ENCODE data around the gene APRT. TPM values are rescaled to one million over a fixed set of nuclear protein-coding genes. Genes with fewer than 3 reads are reported as not detected.

APRT gene
- total RNA-seq, 4 donors from 2014 or later: 74.8 to 135 (median 101) TPM

DNA sequence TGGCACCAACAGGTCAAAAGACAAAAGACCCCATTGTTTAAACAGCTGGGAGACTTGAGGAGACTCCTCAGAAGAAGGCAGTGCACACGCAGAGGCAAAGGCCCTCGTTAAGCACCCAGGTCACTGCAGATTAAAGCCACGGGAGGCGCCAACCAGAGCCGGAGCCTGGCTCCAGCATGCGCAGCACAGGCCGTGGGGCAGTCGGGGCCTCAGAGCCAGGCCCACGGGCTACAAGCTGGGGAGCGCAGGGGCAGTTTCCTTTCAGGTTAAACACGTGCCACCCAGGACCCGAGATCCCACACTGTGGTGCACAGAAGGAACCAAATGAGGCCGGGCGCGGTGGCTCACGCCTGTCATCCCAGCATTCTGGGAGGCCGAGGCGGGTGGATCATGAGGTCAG is 35.9 kb downstream of the APRT start:
- TF ChIP-seq, protein P1, sequence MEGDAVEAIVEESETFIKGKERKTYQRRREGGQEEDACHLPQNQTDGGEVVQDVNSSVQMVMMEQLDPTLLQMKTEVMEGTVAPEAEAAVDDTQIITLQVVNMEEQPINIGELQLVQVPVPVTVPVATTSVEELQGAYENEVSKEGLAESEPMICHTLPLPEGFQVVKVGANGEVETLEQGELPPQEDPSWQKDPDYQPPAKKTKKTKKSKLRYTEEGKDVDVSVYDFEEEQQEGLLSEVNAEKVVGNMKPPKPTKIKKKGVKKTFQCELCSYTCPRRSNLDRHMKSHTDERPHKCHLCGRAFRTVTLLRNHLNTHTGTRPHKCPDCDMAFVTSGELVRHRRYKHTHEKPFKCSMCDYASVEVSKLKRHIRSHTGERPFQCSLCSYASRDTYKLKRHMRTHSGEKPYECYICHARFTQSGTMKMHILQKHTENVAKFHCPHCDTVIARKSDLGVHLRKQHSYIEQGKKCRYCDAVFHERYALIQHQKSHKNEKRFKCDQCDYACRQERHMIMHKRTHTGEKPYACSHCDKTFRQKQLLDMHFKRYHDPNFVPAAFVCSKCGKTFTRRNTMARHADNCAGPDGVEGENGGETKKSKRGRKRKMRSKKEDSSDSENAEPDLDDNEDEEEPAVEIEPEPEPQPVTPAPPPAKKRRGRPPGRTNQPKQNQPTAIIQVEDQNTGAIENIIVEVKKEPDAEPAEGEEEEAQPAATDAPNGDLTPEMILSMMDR (IDR thresholded peaks at IDR 0.05; ENCODE audit: low read depth): no peak

DNA sequence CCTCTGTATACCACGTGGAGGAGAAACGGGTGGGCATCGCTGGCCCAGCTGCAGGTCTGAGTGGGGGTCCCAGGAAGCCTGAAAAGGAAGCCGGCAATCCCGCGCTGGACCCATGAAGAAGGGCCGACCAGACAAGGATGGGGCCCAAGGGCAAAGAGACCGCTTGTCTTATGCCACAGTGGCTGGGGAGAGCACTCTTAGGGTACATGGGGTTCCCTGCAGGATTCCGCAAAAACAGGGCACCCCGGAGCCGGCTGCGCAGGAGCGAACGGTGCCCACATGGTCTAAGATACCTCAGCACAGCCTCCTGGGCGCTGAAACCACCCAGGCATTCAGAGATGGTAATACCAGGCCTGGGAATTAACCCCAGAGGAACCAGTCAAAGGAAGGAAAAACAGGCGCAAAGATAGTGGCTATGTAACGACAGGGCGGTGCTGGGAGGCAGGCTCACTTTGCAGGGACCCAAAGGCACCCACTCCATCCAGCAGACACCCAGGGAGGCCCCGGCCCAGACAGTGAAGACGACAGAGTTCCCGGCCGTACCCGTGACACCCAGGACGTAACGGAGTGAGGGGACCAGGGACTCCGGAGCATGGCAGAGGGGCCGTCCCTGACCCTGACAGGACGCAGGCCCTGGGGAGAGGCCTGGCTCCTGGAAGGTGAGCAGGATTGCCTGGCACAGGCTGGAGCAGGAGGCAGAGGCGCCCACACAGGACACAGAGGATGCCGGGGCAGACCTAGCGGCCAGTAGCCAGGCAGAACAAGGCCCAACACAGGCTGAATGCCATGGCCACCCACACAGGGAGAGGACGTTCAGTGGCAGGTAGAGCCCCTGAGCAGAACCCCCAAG is 37.0 kb downstream of the APRT start:
- TF ChIP-seq, protein P1 (IDR thresholded peaks at IDR 0.05; ENCODE audit: low read depth): no peak

DNA sequence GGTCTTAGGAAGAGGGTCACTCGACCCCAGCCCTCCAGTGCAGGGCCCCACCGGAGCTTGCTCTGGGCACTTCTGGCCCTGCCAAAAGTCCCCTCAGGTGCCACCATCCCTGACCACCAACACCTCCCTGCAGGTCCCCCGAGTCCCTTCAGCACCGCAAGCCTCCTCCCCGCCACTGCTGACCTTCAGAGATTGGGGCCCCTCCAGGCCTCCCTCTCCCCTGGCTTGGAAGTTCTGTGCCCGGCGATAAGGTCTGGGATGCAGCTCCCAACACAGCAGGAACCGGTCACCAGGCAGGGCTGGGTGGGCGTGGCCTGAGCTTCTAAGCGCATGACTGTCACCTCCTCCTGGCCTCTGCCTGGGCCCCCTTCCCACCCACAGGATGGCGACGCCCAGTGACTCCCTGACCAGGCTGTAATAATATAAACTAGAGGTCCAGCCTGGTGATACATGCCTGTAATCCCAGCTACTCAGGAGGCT is 37.9 kb downstream of the APRT start:
- TF ChIP-seq, protein P1 (IDR thresholded peaks at IDR 0.05; ENCODE audit: low read depth): no peak

DNA sequence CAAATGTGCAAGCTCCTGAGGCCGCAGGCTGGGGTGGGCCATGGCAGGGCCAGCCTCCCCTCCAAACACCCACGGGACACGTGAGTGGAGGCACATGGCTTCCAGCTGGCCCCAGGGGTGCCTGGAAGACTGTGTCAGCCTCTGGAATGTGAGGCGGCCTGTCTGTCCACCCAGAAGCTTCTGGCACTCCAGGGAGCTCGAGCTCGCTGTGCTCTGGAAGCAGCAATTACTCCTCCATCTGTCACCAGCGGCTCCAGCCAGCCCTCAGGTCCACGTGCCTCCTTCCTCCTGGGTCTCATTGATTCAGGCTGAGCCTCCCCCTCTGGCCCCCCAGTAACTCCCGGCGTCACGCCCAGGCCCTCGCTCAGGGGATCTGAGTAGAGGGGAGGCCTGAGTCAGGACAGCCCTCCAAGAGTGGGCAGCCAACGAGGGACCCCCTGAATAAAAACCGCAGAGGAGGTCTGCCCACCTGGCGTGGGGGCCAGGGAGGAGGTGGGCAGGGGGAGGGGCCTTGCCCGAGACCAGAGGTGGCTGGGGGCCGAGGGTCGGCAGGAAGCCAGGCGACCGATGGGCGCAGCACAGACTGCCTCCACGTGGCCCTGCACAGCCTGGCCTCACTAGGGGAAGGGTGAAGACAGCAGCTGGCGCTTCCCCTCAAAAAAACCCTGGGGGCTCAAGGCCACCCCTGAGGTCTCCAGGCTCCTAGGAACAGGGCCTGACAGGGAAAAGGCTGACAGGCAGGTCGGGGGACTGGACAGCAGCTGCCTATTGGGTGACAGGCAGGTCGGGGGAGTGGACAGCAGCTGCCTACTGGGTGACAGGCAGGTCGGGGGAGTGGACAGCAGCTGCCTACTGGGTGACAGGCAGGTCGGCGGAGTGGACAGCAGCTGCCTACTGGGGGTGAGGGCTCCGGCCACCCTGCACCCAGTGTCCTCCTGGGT is 38.6 kb downstream of the APRT start:
- TF ChIP-seq, protein P1 (IDR thresholded peaks at IDR 0.05; ENCODE audit: low read depth): no peak

DNA sequence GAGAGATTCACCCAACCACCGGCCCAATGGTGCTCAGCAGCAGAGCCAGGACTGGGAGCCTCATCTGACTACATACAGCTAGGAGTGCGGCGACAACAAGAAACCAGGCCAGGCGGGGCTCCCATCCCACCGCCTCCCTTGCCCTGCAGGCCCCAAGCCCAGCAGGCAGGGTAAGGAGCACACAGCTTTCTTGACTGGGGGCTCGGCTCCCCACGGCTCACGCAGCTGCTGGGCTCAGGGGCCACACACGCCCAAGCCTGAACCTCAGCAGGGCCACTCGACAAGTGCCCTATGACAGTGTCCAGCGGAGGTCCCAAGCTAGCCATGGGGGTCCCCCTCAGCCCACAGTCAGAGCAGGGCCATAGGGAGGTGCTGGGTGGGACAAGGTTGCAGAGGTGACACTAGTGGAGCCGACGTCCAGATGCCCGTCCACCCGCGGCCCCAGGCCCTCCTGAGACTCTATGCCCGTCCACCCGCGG is 40.4 kb downstream of the APRT start:
- TF ChIP-seq, protein P1 (IDR thresholded peaks at IDR 0.05; ENCODE audit: low read depth): no peak

DNA sequence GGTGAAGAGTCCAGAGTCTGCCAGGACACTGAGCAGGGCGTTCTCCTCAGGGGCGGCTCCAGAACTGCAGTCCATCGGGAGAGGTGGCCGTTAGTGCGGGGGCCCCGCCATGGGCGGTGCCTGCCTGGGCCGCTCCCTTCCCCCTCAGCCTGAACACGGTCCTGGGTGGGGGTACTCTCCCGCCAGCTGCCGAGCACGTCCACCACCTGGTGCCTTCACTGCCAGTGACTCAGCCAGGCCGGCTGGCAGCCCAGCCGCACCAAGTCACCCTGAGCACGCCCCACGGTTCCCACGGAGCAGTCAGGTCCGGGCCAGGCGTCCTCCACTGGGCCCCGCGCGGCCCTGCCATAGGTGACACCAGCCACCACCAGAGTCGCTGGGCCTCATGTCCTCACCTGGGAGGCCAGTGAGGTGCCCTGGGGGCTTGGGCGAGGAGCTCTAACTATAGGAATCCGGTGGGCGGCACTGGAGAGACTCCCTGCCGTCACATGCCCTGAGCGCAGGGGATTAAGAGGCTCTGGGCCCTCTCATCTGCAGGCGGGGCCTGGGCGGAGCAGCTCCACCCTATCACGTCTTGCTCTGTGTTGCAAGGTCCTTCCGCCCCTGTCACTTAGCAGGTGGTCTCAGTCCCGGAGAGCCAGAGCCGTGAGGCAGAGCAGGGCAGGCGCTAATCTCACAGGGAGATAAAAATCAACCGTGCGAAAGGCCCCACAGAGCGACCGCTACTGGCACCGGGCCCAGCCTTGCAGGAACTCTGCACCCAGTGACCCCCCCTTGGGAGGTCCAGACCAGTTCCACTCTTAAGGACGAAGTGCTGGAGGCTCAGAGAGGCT is 41.1 kb downstream of the APRT start:
- TF ChIP-seq, protein P1 (IDR thresholded peaks at IDR 0.05; ENCODE audit: low read depth): no peak

All from subcutaneous adipose tissue (tissue), 4 donors.